Activated T-helper 1 cell treated with anti-CD3 and anti-CD28 coated beads, Interleukin-2, amount 50 U/mL, for 16 hours (primary cell): ENCODE data around the gene B4GALT5.

ENCODE experiments used
- DNase-seq, 2 donors: peaks; one replicate each; pipeline ENCODE4 v3.0.0-alpha.2; 2020; ENCODE audit warnings: low read depth in 1 of 2, low spot score in 1 of 2

B4GALT5 gene

DNA sequence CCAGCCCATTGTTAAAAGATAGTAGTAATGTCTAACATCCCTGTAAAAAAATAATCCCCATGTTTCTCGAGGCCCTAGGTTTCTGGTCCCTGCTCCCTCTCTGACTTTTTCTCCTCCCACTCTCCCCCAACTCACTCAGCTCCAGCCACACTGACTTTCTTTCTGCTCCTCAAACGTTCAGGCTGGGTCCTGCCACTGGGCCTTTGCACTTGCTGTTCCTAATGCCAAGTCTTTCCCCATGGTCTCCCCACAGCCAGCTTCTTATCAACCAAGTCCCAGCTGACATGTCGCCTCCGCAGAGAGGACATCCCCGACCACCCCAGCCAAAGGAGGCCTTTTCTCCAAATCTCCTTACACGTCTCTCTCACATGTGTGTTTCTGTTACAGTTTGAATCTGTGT is 123.9 kb downstream of the B4GALT5 start:
- no peak for DNase-seq

DNA sequence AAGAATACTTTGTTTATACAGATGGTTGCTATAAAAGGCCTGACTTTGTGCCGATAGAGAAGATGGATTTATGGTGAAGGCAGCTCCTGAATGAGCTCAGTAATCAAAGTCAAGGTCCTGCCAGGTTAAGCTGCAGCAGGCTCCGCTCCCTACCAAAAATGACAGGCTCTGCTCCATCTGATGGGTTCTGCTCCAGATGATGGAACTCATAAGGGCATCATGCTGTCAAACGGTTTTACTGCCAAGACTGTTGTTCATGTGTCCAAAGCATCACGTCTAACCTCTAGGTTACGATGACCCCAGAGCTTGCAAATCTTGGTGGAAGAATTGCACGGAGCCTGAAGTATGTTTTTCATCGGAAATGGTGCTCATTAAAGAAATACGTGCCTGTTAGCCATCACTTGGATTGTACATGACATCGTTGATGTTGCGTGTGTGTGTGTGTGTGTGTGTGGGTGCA is 126.5 kb downstream of the B4GALT5 start:
- no peak for DNase-seq

DNA sequence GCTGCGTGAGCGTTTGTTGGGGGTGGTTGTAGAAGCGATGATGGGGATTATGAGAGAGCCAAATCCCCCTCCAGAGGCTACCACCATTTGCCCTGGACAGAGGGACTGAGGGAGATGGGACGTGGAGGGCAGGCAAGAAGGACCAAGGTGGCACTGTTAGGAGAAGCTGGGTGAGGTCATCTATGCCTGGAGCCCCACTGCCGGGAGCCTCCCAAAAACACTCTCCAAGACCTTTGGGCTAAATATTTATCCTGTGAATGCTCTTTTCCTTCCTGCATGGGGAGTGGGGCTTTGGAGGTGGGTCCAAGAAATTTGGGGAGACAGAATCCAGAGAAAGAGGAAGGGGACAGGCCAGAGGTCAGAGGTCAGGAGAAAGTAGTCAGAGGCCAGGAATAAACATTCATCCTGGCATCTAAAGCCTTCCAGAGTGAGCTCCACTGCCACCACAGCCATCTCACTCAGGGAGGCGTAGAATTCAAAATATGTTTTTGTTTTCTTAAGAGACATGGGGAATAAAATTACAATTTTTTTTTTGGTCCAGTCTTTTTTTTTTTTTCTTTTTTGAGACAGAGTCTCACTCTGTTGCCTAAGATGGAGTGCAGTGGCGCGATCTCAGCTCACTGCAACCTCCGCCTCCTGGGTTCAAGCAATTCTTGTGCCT is 128.0 kb downstream of the B4GALT5 start:
- no peak for DNase-seq

DNA sequence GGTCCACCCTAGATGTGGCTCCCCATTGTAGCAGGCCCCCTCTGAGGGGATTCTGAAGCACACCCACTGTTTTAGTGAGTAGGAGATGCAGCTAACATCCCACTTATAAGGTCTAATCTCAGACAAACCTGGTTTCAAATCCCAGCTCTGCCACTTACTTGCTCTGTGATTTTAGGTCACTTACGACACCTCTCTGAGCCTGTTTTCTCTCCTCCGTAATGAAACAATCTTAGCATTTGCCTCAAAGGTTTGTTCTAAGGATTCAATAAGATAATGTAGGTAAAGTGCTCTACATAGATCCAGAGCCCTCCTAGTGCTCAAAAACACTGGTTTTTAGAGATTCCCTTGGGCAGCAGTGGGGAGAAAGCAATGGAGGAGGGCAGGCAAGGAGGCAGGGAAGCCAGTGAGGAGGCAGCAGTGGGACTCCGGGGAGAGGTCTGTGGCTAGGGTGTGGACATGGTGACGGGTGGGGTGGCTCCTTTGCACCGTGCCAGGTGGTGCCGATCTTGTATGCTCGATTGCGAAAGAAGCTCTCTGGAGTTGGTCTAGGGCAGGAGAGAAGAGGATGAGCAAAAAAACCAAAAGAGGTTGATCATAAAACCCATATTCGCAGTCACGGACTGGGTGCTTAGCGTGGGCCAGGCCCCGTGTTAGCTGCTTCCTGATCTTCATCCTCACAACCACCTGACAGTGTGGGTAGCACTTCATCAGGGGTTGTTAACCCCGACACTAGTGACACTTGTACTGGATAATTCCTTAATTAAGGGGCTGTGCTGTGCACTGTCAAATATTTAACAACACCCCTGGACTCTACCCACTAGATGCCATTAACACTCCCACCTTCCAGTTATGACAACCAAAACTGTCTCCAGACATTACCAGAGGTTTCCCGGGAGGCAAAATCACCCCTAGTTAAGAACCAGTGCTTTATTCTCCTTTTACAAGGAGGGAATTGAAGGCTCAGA is 129.0 kb downstream of the B4GALT5 start:
- DNase-seq = no peak

DNA sequence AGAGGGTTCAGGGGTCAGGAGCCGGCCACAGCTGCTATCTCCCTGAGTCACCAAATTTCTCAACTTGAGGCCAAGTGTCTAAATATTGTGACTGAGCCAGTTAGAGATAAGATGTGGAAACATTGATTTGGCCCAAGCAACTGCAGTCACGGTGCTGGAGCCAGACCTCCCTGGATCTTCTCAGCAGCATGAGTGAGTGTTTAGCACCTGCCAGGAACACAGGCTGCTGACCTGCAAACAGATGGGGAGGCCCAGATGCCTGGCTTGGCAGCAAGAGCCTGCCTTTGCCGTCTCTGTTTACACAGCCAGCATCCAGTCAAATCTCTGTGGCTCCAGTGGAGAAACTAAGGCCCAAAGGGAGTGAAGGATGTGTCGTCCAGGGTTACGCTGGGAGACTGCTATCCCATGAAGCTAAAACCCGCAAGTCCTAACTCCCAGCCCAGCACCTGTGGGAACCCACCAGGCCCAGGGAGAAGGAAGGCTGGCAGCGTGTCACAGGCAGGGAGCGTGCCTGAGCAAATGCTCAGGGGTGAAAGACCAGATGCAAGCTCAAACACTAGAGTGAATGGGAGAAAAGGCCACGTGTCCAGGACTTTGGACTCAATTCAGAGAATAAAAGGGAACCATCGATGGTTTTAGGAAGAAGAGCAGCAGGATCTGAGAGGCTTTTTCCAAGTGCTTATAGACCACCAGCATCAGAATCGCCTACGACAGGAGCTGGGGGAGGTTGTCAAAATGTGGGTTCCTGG is 129.8 kb downstream of the B4GALT5 start:
- no peak for DNase-seq

DNA sequence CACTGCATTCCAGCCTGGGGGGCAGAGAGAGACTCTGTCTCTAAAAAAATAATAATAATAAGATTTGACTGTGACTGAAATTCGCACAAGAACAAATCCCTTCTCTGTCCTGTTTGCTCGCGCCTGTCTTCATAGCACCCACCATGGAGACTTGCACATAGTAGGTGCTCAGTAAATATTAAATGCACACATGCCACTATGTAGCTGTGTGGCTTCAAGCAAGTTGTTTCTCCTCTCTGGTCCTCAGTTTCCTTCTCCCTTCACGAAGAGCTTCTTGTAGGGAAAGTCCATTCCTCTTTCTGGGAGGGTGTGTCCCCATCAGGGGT is 130.4 kb downstream of the B4GALT5 start:
- DNase-seq = no peak
